HG03354 (cell line): Measurements from ENCODE around the gene RPL18.

ENCODE experiments used
- ATAC-seq: cut with Tn5 transposase; IDR thresholded peaks from one replicate; pipeline ENCODE4 v1.9.1; 2021; ENCODE audit warnings: mild to moderate bottlenecking; ENCODE audit not compliant: unreplicated experiment, poor library complexity, severe bottlenecking

RPL18 gene

DNA sequence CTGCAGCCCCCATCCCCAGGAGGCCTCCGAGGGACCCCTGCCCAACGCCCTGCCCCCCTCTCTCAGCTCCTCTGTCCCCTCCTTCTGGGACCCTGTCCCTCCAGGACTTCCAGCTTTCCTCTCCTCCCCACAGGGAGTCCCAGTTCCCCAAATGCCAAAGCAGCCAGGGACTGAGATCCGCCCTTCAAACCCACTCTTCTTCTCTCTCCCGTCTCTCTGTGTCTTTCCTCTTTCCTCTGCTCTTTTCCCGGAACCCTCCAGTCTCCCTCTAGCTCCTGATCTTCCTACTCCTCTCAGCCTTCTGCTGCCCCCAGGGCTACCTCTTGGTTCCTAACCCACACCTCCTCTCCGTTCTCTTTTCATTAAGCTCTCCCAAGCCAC, 26.6 kb upstream of the RPL18 start:
- ATAC-seq: no peak

DNA sequence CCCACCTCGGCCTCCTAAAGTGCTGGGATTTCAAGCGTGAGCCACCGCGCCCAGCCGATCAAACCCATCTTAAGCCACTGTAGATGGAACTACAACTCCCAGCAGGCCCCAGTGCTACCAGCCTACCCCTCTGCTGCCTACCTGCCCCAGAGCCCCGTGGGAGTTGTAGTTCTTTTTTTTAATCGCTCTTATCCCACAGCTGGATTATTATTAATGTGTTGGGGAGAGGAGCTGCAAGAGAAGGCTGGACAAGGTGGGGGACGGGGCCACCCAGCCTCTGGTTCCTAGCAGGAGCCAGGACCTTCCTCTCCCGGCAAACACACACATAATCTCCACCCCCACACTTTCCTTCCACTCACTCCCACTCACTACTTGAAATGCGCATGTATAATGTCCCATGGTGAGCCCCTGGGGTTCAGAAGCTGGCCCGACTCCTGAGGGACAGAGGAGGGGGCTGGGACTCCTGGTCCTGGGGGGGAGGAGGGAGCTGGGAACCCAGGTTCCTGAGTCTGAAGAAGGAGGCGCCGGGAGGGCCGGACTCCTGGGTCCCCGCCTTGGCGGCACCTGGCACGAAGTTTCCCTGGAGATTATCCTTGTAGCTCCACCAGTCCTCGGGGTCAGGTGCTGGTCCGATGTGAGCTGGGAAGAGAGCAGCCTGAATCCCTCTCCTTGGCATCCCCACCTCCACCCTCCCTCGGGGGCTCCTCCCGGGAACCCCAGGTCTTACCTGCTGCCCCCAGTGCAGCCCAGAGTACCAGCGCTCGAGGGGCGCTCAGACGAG, 26.1 kb upstream of the RPL18 start:
- peak; percentile 57 for ATAC-seq

DNA sequence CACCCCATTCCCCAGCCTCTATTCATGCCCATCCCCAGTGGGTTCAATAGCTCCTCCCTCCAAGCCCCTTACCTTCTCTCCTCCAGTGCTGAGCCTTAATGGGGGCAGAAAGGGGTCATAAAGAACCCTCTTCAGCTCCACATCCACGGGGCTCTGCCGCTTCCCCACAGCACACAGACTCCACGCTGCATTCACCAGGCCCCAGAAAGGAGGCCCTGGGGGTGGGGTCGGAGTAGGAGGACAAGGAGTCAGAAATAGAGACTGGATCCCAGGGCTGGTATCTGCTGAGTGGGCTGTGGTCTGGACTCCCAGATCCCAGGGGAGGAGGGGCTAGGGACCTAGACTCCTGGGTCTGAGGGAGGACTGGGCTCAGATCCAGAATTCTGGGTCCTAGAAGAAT, 25.4 kb upstream of the RPL18 start:
- ATAC-seq: no peak

DNA sequence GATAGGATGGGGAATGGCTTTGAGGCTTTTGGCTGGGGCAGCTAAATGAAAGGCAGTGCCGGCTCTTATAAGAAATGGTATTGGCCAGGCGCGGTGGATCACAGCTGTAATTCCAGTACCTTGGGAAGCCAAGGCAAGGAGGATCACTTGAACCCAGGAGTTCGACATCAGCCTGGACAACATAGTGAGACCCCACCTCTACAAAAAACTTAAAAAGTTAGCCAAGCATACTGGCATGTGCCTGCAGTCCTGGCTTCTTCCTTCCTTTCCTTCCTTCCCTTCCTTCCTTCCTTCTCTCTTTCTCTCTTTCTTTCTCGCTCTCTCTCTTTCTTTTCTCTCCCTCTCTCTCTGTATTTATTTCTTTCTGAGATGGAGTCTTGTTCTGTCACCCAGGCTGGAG, 23.9 kb upstream of the RPL18 start:
- ATAC-seq: no peak

DNA sequence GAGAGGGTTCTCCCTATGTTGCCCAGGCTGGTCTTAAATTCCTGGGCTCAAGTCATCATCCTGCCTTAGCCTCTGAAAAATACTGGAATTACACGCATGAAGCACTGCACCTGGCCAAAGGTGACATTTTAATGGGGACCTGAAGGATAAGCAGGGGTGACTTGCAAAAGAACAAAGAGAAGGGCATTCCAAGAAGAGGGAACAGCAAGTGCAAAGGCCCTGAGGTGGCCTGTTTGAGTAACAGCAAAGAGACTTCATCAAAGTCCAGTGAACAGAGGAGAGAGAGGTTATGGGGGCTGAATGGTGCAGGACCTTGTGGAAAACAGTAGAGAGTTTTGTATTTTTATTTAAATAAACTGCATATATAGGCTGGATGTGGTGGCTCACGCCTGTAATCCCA, 22.9 kb upstream of the RPL18 start:
- ATAC-seq: no peak

DNA sequence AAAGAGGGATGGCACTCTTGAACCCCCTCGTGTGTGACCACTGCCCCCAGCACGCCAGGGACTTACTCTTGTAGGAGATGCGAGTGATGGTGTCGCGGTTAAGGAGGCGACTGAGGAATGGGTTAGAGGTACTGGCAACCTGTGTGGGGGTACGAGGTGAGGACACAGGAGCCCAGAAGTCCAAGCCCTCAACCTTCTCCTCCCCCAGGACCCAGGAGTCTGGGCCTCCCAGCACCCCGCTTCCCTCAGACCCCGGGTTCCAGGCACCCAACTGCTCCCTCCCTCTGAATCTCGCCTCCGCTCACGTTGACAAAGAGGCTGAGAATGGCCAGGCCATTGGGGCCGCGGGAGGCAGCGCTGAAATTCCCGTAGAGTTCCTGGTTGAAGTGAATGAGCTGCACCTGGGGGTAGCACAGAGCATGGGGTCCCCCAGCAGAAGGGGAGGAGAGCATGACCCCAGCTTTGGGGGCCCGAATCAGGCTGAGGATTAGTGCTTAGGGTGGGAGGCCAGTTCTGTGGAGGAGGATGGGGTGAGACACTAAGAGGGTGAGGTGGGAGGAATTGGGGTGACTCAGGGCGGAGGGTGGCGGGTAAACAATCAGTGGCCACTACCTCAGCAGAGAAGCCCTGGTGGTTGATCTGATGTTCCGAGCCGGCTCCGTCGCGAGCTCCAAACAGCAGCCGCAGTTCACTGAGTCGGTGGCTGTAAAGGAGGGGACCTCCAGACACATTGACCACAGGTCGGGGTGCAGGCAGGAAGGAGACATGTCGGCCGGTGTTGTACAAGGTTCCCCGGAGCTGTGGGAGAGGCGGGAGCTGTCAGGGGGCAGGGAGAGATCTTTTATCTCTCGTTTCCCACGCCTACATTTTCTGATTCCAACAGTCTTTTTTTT, 20.8 kb upstream of the RPL18 start:
- no peak for ATAC-seq

DNA sequence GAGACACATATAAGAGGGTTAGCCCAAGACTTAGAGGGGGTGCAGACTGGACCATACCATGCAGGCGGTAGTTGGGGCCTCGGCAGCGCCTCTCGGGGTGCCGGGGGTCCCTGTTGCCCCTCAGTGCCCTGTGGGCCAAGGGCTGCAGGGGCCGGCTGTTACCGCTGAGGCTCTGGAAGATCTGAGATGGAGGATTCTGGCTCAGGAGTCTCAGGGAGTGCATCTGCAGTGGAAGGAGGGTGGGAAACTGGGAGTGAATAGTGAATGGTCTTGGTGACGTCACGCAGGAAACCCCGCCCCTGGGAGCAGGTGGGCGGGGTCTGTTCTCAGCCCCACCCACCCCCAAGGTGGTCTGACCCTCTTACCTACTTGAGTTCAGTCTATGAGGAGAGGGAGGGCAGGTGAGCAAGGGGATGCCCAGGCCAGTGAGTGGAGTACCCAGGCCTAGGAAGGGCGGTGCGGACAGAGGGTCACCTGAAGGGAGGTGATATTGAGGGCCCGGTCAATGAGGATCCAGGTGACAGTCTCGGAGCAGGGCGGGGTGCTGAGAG, 19.9 kb upstream of the RPL18 start:
- ATAC-seq: no peak

DNA sequence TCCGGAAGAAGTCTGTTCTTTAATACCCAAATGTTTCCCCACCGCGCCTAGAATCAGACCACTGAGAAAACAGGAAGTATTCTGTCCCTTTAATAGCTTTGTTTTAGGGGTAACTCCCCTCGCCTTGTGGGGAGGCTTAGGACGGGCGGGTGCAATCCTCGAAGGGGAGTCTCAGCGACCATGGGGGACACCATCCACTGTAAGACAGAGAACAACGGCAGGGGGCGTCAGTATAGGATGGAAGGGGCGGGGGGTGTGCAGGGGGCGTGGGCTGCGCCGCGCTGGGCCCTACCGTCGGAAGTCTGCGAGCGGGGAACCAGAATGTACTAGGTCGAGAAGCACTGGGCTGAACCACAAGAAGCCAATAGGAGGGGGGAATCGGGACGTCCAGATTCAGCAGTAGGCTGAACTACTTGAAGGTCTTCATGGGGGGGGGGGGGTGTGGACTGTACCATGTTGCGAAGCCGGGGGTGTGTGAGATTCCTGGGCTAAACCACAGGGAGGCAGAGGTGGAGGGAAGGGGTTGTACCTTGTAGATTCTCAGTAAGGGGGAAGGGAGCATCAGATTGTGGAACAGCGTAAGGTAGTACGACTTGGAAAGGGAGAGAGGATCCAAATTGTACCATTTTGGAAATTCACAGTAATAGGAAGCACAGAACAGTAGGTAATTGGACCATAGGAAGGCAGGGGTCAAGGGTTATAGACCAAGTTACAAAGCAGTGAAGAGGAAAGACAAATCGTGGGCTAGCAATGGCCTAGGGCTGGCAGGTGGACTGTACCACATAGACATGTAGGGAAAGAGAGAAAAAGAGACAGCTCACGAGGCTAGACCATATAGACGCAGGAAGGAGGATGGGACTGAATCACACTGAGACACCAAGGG, 19.2 kb upstream of the RPL18 start:
- ATAC-seq: peak; percentile 21

DNA sequence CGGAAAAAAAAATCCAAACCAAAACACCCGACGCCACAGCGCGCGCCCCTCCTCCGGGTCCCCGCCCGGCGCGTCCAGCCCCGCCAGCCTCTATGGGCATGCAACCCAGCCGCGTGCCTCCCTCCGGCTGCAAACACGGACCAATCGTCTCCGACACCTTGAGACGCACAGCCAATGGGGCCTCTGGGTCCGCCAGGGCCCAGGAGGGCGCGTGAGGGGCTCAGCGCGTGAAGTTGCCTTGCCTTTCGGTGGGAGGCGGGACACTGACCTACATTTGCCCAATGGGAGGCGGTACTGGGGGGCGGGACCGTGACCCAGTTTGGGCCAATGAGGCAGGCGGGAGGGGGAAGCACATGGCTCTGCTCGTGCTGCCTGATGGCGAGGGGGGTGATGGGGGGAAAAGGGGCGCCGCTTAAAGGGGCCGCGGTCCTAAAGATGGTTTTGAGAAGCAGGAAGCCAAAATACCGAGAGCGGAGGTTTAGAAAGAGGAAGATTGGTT, 18.5 kb upstream of the RPL18 start:
- ATAC-seq: peak; percentile 72

DNA sequence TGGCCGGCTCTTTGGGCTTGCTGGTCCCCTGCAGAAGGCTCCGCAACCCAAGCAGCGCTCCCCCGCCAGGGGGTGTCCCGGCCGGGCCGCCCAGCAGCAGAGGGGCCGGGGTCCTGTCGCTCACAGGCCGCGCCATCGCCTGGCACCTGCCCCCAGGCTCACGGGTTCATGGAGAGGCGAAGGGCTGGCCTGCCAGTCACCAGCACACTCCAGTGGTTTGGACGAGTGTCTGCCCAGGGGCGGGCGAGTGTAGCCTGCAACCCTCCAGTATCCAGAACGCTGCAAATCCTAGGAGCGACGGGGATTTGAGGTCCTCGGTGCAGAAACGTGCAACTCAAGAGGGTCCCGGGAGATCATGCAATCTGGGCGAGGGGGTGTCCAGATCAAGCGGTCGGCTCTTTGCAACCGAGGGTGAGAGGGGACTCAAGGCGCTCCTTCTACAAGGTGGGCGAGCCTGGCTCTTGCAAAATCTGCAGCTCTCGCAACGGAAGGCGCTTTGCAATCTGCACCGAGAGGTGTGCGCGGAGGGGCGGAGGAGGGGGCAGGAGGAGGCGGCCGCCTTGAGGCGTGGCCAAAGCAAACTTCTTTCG, 18.0 kb upstream of the RPL18 start, which contains the start of gene DBP:
Gene DBP (minus strand): TSS at position 521 of the 590 bp plus-strand sequence. CDS start 385 bp downstream, at position 136.
- no peak for ATAC-seq

DNA sequence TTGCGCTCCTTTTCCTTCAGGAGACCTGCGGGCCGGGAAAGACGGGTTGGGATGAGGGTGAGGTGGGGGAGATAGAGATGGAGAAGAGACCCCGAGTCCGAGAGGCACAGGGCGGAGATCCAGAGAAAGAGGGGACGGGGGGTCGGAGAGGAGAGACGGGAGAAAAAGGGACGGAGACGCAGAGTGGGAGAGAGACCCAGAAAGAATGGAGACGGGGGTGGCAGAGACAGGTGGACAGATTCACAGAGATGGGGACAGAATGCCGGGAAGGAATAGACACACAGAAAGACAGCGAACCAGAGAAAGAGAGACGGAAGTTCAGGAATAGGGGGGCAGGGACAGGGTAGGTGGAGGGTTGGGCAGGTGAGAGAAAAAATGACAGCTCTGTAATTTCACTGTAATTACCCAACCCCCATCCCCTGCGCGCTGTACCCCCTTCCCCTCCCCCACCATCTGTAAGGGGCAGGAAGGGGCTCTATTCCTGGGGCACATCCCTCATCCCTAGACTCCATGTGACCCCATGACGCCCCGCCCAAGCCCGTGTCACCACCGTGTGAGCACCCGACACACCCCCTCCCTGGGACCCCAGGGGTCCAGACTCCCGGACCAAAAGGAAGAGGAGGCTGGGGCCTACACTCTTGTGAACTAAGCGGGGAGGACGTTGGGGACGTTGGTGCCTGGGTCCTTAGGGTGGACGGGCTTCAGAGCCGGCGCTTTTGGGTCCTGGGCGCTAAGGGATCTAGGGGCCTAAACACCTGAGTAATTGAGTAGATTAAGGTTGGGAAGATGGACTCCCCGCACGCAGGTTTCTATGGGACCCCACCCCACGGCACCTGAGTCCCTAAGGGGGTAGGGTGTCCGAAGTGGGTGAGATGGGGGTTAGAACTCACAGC, 17.2 kb upstream of the RPL18 start:
- ATAC-seq: no peak

DNA sequence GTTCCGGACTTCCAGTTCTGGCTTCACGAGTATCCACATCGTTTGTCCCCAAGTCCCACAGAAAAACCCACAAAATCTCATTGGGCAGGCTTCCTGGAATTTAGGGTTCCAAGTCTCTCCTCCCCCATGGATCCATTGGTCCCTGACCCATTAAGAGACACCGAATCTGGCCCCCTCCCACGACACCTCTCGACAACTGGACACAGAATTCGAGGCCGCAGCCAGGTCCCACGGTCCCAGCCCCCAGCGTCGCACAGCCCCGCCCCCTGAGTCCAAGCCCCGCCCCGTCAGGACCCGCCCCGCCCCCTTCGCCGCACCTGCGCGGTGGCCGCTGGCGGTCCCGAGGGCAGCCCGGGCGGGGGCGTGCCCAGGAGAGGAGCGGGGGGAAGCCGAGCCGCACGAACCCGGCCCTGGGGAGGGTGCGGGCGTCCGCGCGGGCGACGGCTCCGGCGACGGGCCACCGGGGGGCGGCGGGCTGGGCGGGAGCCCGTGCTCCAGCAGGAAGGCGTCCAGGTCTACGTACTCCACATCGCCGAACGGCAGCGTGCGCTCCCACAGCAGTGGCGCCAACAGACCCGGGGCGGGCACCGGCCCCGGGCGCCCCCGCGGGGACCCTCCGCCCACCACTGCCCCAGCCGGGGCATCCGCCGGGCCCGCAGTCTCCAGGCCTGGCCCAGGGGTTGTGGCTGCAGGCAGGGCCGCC, 16.4 kb upstream of the RPL18 start:
- ATAC-seq: no peak

DNA sequence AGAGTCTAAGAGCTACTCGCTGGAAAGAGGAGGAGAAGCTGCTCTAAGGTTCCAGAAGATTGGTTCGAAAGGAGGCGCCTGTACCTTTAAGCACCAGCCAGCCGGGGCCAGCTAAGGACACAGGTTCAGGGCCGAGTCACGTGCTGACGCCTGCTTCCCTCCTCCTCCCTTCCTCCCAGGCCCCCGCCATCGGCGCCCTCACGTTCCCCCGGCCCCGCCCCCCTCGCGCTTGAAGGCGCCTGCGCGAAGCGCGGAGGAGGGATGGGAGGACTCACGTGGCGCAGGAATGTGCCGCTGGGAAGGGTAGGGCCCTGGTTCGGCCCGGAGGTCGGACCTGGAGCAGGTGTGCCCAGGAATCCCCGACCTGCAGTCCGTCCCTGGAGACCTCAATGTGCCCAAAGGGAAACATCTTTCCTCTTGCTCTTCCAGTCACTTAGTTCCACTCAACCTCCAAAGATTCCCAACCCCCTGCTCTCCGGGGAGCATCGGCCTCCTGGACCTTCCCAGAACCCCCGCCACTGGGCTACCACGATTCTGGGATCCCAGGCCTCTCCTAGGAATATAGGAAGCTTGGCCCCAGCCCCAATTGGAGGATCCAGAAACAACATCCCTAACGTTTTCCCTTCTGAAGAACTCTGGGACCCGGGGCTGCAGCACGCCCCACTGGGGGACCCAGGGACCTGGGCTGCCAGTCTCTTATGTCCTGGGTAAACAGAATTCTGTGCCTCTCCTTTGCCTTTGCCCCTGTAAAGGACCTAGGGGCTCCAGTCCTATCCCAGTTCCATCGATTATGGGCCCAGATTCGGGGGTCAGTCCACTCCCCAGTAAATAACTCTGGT, 15.7 kb upstream of the RPL18 start:
- peak; percentile 30 for ATAC-seq

DNA sequence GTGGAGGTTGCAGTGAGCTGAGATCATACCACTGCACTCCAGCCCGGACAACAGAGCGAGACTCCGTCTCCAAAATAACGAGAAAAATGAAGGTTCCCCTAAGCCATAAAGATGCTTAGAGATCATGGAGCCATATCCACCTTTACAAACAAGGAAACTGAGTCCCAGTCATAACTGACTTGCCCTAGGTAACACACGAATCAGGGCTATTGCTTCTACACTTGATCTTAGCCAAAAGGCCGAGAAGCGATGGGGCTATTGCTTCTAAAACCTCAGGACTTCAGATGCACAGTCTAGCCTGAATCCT, 15.0 kb upstream of the RPL18 start:
- no peak for ATAC-seq

DNA sequence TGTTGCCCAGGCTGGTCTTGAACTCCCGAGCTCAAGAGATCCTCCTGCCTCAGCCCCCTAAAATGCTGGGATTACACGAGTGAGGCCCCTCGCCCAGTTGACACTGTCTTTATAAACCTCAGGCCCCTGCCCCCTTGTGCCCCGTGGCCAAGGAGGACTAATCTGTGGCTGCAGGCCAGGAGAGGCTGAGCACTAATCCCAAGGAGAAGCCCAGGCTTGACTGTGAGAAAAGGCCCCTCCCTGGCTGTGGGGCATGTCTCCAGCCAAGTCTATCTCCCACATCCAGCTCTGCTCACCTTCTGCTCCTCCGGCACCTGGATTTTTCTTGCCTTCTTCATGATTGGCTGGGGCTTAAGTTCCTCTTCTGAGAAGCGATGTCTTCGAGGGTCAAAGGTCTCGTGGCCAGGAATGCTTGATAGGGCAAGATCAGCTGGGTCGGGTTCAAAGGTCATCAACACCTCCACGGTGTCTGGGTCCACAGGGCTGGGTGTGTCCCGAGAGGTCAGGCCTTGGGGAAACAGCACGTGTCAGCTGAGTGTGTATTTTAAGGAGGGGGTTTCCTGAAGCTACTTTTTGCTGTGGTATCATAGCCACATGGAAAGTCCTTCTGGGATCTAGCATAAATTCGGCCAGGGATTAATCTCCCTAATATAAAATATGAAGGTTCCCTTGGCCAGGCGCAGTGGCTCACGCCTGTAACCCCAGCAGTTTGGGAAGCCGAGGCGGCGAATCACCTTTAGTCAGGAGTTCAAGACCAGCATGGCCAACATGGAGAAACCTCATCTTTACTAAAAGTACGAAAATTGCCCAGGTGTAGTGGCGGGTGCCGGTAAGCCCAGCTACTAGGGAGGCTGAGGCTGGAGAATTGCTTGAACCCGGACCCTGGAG, 14.4 kb upstream of the RPL18 start:
- no peak for ATAC-seq

DNA sequence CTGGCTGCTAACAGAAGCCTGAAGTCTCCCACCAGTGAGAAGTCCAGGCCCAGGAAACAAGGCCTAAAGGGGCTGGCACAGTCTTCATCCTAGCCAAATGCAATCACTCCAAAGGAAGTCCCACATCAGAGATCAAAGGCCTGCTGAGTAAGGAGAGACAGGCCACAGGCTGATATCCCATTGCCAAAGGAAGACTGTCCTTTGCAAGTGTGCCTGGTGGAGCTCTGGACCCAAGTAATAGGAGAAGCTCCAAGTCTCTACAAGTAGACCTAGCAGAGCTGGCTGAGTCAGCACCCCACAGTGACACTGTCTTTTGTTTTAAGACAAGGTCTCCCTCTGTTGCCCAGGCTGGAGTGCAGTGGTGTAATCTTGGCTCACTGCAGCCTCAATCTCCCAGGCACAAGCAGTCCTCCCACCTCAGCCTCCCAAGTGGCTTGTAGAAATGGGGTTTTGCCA, 13.7 kb upstream of the RPL18 start:
- no peak for ATAC-seq
